Kidney (tissue), 14 donors: Measurements from ENCODE around the gene CCDC197. TPM values are rescaled to one million over a fixed set of nuclear protein-coding genes. Genes with fewer than 3 reads are reported as not detected.

Experiments used
- DNase-seq, 5 donors: peaks; one replicate each; pipeline ENCODE4 v3.0.0-alpha.2; 2013 to 2020
- FAIRE-seq: peaks from 2 replicates; lab custom pipeline; 2012; peaks lifted over from hg19 to GRCh38; lab: Jason Lieb, UNC
- H3K27ac ChIP-seq, 2 donors: one replicate each; pipeline ENCODE4 v1.7.0; 2013; ENCODE audit warnings: low read depth in 2 of 2, low read length in 2 of 2, inconsistent platforms in 1 of 2
- H3K27me3 ChIP-seq: one replicate; pipeline ENCODE4 v1.7.1; 2013; ENCODE audit warnings: low read length, inconsistent platforms; ENCODE audit not compliant: control insufficient read depth, insufficient read depth
- H3K36me3 ChIP-seq, 3 donors: one replicate each; pipeline versions ENCODE4 v1.7.0 to v1.7.1; 2013; ENCODE audit warnings: low read length in 3 of 3, control low read depth in 1 of 3, inconsistent platforms in 1 of 3; ENCODE audit not compliant: insufficient read depth in 3 of 3, control insufficient read depth in 2 of 3
- H3K4me1 ChIP-seq, 3 donors: one replicate each; pipeline versions ENCODE4 v1.7.0 to v1.7.1; 2013; ENCODE audit warnings: low read length in 3 of 3, inconsistent platforms in 1 of 3, low read depth in 1 of 3; ENCODE audit not compliant: control insufficient read depth in 2 of 3, insufficient read depth in 2 of 3
- H3K4me3 ChIP-seq, 3 donors: one replicate each; pipeline versions ENCODE4 v1.7.0 to v1.8.1; 2013; ENCODE audit warnings: low read length in 3 of 3, control low read depth in 1 of 3, inconsistent platforms in 1 of 3
- H3K9ac ChIP-seq, 3 donors: one replicate each; pipeline versions ENCODE4 v1.7.0 to v1.7.1; 2013; ENCODE audit warnings: low read length in 3 of 3, control low read depth in 1 of 3, inconsistent platforms in 1 of 3
- H3K9me3 ChIP-seq, 3 donors: one replicate each; pipeline versions ENCODE4 v1.7.0 to v1.7.1; 2013; ENCODE audit warnings: low read length in 3 of 3, control low read depth in 1 of 3, inconsistent platforms in 1 of 3; ENCODE audit not compliant: control insufficient read depth in 2 of 3, insufficient read depth in 1 of 3
- CTCF ChIP-seq: IDR thresholded peaks from 3 replicates; pipeline ENCODE4 v1.5.1; 2012; ENCODE audit warnings: mild to moderate bottlenecking, moderate library complexity, borderline replicate concordance; ENCODE audit not compliant: insufficient read depth; ENCODE audit errors: extremely low read depth
- intact Hi-C: fragments of 100-400 bp; cut with DNase I; formaldehyde crosslinking; loops from one replicate; pipeline ENCODE4 v1.11.1; 2022
- polyA plus RNA-seq: library from polyadenylated mRNA; stranded (reverse); fragments of 350-450 nt; fragmentation: Illumina TruSeq; extraction: RNeasy Lipid Tissue Mini Kit (QIAGEN cat#74804); gene quantifications from one replicate; pipeline ENCODE4 v1.2.3, GENCODE V29; 2014; ENCODE audit warnings: low read depth, low replicate concordance; ENCODE audit not compliant: insufficient read depth
- total RNA-seq: library from RNA; stranded (reverse); fragmentation: NEBNext Ultra II Directional; extraction: Animal tissue kit (Norgen Biotek cat#: 25700); gene quantifications from one replicate; pipeline ENCODE4 v1.2.1, GENCODE V29; 2021
- donor health status: control.
- donor health status: control.
- donor health status: control.
- donor health status: control.
- donor health status: control.
- donor health status: DM: yes; HTN: yes; CAD: no.
- donor health status: Normal renal cell carcinoma (clear cell type).

The CCDC197 gene
- total and polyA plus RNA-seq, 2 donors from 2014 or later, result not detected

DNA sequence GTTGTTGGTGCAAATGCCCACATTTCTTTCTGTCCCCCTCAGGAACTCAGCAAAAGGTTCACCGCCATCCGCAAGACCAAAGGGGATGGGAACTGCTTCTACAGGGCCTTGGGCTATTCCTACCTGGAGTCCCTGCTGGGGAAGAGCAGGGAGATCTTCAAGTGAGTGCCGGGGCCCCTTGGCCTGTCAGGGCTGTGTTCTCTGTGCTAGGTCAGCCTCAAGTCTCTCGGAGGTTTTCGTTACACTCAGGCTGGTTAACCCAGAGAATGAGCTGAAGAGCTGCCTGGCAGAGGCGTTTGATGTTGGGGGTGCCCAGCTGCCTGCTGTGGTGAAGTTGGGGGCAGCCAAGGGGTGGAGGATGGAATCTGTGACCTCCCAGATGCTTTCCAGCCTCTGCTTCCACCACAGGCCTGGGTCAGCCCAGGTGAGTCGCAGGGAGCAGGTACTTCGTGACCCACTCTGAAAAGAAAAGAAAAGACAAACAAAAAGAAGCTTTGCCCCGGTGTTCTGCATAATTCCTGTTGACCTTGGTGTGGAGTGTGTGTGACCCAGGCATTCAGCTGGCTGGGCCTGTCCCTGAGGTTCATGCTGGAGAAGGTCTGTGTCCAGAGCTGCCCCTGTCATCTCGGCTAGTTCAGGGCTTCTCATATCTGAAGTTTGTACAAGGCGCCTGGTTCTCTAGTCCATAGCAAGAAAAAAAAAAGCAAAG is 42.0 kb downstream of the CCDC197 start:
- Histone ChIP-seq H3K4me1 (no peaks in the 10 kb centered on the region), H3K27me3 (no peaks in the 10 kb centered on the region), H3K9me3 (no peaks in the 10 kb centered on the region), H3K27ac (no peak overlapping the region), H3K9ac (no peak overlapping the region), H3K36me3 (no peaks in the 10 kb centered on the region), H3K4me3 (no peak overlapping the region)
- TF ChIP-seq CTCF, result no peak
- intact Hi-C loops, result no loop called here
- no peak for DNase-seq
- no peak for FAIRE-seq

DNA sequence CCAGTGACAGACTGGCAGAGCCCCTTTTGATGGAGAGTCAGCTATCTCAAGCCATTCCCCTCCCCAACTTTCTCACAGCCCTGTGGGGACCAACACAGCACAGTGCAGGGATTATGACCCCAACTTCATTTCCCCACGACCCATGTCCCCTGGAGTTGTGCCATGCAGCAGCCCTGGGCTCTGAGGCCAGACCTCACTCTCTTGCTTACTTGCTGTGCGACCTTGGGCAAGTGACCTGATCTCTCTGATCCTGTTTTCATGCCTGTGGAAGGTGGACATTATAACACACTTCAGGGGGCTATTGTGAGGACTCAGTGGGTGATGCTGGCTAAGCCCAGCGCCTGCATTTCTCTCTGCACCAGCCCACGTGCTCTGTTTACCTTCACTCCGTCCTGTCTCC is 43.1 kb downstream of the CCDC197 start:
- H3K9ac ChIP-seq, result no peak overlapping the region
- no peak for FAIRE-seq
- no peak for DNase-seq

GRCh38 chr14:94040796-94041195 is 43.7 kb downstream of the CCDC197 start:
- no peak for DNase-seq
- no peak for TF ChIP-seq CTCF
- no peak for FAIRE-seq

More for the DNA sequence above, 43.1 kb downstream of the CCDC197 start:
- no peaks in the 10 kb centered on the region for H3K4me1 ChIP-seq
- H3K4me3 ChIP-seq, result no peak overlapping the region
- H3K36me3 ChIP-seq, result peaks cover 0 to 2% (median 0%) of the 10 kb centered on the region in 3 donors
- no peaks in the 10 kb centered on the region for H3K9me3 ChIP-seq
- no peak for TF ChIP-seq CTCF
- H3K27me3 ChIP-seq, result no peaks in the 10 kb centered on the region
- intact Hi-C loops, result no loop called here
- no peak overlapping the region for H3K27ac ChIP-seq

More at GRCh38 chr14:94040796-94041195, 43.7 kb downstream of the CCDC197 start:
- H3K27me3 ChIP-seq, result no peaks in the 10 kb centered on the region
- H3K9me3 ChIP-seq, result no peaks in the 10 kb centered on the region
- no peaks in the 10 kb centered on the region for H3K4me1 ChIP-seq
- intact Hi-C loops, result no loop called here
- H3K9ac ChIP-seq, result no peak overlapping the region
- no peak overlapping the region for H3K4me3 ChIP-seq
- H3K36me3 ChIP-seq, result peaks cover 0 to 5% (median 2%) of the 10 kb centered on the region in 3 donors
- no peak overlapping the region for H3K27ac ChIP-seq
